NCI-H82 treated with DMSO at 0.1 percent for 48 hours (cell line): ENCODE data around the gene NCAPD2.
A peak's percentile ranks its signal among the peaks of the same experiment; 100 is the strongest.
"Not testable (repeated sequence)": the region's sequence is repeated elsewhere in the genome, so short reads cannot be mapped to it uniquely, and the experiment has no call there.

ENCODE experiments used
- DNase-seq: peaks from one replicate; lab custom pipeline; 2025; ENCODE audit not compliant: unreplicated experiment; lab: John Stamatoyannopoulos, UW

Gene NCAPD2

GRCh38 chr12:6462234-6462995, 31.5 kb upstream of the NCAPD2 start:
- DNase-seq = no peak

GRCh38 chr12:6463216-6463615, 30.7 kb upstream of the NCAPD2 start:
- no peak for DNase-seq

- DNase-seq = no peak
Measured at GRCh38 chr12:6463858-6464257, 30.0 kb upstream of the NCAPD2 start.

DNA sequence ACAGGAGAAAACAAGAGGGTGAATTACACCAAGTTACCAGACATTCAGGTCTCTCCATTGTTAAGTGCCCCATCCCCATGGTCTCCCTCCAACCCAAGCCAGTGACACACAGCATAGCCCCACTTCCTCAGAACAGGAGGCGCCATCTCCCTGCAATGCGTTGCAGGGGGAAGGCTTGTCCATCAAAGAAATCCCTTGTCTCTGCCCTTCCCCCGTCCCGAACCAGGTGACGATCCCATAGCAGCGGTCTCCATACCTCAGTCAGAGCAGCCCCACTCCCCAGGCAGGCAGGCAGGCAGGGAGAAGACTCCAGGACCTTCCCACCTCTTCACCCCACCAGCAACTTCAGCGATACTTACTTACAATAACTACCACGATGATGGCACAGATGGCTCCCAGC, 29.4 kb upstream of the NCAPD2 start:
- no peak for DNase-seq

GRCh38 chr12:6465467-6466183, 28.3 kb upstream of the NCAPD2 start:
- DNase-seq = no peak

DNA sequence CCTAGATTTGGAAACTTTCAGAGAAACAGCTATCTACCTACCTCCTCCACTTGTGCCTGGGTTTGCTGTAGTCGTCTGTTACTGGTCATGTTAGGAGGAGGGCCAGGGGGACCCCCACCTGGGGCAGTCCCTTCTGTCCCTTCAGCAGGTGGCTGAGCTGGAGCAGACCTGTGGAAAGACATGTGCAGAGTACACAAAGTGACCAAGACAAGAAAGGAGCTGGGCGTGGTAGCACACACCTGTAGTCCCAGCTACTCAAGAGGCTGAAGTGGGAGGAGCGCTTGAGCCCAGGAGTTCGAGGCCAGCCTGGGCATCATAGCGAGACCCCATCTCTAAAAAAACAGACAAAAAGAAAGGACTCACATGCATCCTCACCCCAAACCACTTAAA, 27.7 kb upstream of the NCAPD2 start:
- DNase-seq = no peak

DNA sequence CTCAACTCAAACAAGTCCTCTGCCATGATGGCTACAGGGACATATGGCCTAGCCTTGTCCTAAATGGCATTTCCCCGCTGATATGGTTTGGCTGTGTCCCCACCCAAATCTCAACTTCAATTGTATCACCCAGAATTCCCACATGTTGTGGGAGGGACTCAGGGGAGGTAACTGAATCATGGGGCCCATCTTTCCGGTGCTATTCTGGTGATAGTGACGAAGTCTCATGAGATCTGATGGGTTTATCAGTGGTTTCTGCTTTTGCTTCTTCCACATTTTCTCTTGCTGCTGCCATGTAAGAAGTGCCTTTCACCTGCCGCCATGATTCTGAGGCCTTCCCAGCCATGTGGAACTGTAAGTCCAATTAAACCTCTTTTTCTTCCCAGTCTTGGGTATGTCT, 27.2 kb upstream of the NCAPD2 start:
- DNase-seq = not testable (repeated sequence)

GRCh38 chr12:6467571-6468282, 26.2 kb upstream of the NCAPD2 start:
- DNase-seq = not testable (repeated sequence)

DNA sequence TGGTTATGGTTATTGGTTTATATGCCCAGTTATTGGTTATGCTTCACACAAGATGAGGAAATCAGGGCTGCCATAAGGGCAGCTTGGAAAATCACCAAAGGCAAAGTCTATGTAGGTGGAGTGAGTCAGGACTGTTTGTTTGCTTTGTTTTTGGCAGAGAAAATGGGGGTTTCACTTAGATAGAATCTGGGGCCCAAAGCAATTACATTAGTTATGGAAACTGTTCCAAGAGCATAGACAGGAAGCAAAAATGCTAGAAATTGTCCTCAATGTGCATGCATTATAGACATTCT, 25.7 kb upstream of the NCAPD2 start:
- DNase-seq = no peak

DNA sequence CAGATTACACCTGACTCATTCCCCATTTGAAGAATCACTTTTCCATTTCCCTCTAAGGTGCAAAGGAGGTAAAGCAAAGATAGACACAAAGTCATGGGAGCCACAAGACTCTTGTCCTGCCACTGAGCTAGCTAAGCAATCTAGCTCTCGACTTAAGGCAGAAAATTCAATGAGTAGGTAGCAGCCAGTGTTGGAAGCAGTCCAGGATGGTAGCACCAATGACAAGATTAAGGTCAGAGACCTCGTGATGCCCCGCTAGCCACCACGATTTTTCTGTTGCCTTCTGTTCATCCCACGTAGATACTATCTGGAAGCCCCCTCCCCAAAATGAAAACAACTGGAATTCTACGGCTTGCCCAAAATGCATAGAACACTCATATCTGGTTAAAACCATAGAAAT, 24.8 kb upstream of the NCAPD2 start:
- no peak for DNase-seq

- DNase-seq = no peak
Measured at GRCh38 chr12:6469609-6470374, 24.1 kb upstream of the NCAPD2 start.

- peak; percentile 97 for DNase-seq
Measured at GRCh38 chr12:6470375-6471163, 23.3 kb upstream of the NCAPD2 start, which contains the start of gene VAMP1. Gene VAMP1 (minus strand): TSS chr12:6470677. CDS start chr12:6470531, 146 bp downstream.

DNA sequence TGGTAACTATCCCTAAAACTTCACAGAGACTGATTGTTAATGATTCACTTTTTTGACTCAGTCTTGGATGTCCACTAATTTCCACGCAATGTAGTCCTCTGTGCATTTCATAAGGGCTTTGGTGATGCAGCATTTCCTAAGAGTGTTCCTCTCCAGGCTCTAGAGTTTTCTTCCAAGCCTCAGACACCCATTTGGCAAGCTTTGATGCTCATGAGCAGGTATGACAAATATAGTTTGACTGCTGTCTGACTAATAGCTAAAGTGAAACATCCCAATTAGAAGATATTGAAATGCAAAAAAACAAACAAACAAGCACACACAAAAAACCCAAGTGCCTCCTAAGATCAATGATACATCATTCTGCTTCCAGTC, 21.9 kb upstream of the NCAPD2 start:
- DNase-seq = no peak

- no peak for DNase-seq
Measured at GRCh38 chr12:6472491-6472890, 21.4 kb upstream of the NCAPD2 start.

DNA sequence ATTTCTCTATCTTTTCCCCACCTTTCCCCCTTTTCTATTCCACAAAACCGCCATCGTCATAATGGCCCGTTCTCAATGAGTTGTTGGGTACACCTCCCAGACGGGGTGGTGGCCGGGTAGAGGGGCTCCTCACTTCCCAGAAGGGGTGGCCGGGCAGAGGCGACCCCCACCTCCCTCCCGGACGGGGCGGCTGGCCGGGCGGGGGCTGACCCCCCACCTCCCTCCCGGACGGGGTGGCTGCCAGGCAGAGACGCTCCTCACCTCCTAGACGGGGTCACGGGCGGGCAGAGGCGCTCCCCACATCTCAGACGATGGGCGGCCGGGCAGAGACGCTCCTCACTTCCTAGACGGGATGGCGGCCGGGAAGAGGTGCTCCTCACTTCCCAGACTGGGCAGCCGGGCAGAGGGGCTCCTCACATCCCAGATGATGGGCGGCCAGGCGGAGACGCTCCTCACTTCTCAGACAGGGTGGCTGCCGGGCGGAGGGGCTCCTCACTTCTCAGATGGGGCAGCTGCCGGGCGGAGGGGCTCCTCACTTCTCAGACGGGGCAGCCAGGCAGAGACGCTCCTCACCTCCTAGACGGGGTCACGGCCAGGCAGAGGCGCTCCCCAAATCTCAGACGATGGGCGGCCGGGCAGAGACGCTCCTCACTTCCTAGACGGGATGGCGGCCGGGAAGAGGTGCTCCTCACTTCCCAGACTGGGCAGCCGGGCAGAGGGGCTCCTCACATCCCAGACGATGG, 18.5 kb upstream of the NCAPD2 start:
- not testable (repeated sequence) for DNase-seq

DNA sequence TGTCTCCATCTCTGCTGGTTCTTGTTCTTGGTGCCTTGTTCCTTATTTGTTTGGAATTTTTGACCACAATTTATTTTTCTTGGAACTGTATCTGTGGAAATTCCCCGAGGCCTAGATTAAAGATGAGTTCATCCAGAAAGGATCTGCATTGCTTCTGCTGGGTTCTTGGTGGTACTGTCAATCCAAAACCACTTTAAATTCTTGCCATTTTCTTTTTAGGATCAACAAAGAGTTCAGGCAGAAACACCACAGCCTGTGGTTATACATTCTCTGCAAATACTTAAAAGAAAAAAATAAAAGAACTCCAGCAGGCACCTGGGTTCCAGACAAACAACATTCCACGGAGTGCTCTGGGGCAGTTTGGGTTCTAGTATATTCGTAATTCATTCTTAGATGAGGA, 17.4 kb upstream of the NCAPD2 start:
- no peak for DNase-seq

DNA sequence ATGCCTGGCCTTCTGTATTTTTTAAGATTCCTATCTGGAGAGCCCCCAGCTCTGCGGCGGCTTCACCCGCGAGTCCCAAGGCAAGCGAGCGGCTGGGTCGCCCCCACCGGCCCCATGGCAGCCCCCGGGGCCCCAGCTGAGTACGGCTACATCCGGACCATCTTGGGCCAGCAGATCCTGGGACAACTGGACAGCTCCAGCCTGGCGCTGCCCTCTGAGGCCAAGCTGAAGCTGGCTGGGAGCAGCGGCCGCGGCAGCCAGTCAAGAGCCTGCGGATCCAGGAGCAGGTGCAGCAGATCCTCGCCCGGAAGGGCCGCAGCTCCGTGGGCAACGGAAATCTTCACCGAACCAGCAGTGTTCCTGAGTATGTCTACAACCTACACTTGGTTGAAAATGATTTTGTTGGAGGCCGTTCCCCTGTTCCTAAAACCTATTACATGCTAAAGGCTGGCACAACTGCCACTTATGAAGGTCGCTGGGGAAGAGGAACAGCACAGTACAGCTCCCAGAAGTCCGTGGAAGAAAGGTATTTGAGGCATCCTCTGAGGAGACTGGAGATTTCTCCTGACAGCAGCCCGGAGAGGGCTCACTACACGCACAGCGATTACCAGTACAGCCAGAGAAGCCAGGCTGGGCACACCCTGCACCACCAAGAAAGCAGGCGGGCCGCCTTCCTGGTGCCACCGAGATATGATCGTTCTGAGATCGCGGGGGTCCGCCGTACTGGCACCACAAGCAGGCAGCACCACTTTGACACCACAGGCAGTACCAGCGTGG, 16.1 kb upstream of the NCAPD2 start:
- not testable (repeated sequence) for DNase-seq

DNA sequence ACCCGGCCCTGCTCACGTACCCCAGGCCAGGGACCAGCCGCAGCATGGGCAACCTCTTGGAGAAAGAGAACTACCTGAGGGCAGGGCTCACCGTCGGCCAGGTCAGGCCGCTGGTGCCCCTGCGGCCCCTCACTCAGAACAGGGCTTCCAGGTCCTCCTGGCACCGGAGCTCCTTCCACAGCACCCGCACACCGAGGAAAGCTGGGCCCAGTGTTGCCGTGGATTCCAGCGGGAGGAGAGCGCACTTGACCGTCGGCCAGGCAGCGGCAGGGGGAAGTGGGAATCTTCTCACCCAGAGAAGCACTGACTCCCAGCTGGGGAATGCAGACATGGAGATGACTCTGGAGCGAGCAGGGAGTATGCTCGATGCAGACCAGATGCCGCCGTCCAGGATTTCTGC, 15.5 kb upstream of the NCAPD2 start:
- DNase-seq = no peak

DNA sequence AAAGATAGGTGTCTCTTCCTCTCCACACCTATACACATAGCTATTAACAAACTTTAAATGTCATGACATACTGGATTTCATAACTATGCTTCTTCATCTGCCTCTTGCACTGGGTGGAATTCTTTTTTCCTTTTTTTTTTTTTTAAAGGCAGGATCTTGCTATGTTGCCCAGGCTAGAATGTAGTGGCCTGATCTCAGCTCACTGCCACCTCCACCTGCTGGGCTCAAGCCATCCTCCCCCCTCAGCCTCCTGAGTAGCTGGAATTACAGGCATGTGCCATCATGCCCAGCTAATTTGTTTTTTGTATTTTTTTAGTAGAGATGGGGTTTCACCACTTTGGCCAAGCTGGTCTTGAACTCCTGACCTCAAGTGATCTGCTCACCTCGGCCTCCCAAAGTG, 5.7 kb upstream of the NCAPD2 start:
- no peak for DNase-seq
